ENCODE results near the gene DISC1.

The DISC1 gene

DNA sequence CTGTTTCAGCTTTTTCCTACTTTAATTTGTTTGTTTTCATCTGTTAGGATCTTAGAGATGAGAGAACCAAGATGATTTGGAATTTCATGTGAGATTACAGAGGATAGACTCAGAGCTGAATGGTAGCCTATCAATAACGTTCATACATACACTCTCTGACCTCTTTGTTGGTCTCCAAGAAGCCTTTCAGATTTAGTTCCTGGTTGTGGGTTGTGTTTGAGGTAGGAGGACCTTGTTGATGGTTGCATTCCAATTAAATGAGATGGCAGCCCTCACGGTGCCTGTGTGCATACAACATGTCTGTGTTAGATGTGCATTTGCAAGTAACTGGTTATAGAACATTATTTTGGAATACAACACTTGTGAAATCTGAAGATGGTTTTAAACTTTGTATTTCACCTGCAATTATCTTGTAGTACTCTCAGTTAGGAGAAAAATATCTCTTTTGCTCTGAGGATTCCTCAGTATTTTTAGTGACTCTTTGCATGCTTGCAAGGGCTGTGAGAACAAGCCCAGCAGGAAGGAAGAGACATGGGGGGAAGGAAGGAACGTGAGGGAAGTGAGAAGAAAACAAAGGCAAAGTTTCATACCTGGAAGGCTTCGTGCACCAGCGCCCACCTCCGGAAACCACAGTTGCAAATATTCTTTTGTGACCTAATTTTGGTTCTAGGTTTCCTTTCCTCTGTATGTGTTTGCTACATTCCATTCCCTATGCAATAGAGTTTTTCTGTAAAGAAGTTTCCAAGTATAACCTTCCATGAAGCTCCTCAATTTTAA is 291.8 kb downstream of the DISC1 start:
- H3K4me3 ChIP-seq (ENCODE audit: low read depth, low read length): no peak overlapping the region
- DNase-seq (ENCODE audit: low read depth): peak; percentile 41
- TF ChIP-seq, protein P1, sequence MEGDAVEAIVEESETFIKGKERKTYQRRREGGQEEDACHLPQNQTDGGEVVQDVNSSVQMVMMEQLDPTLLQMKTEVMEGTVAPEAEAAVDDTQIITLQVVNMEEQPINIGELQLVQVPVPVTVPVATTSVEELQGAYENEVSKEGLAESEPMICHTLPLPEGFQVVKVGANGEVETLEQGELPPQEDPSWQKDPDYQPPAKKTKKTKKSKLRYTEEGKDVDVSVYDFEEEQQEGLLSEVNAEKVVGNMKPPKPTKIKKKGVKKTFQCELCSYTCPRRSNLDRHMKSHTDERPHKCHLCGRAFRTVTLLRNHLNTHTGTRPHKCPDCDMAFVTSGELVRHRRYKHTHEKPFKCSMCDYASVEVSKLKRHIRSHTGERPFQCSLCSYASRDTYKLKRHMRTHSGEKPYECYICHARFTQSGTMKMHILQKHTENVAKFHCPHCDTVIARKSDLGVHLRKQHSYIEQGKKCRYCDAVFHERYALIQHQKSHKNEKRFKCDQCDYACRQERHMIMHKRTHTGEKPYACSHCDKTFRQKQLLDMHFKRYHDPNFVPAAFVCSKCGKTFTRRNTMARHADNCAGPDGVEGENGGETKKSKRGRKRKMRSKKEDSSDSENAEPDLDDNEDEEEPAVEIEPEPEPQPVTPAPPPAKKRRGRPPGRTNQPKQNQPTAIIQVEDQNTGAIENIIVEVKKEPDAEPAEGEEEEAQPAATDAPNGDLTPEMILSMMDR (IDR thresholded peaks at IDR 0.05; ENCODE audit: insufficient read depth, low read depth, low read length, missing control alignments): no peak

DNA sequence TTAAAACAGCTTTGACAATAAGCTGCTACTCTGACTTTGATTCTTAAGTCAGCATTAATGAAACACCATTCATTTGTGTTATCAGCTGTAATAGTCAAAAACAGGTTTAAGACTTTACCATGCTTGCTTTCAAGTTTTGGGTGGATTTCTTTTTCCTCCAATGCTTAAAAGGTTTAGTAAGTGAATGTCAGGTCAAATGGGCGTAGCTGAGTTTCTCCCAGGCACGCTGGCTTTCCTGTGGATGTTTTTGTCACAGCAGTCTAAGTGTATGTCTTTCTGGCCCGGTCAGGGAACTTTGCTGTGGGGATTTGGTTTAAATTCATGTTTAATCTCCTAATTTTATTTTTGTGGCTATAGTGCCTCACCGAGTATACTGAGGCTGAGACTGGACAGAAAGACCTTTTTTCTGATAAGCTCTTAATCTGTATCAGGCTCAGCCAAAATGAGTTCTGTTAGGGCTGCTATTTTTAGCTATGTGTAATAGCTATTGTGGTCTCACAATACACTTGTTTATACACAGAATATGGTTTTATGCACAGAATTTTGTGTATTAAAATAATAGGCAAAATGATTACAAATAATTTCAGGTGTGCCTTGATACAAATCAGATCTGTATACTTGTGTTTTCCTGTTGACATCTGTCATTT is 292.8 kb downstream of the DISC1 start:
- no peak overlapping the region for H3K4me3 ChIP-seq (ENCODE audit: low read depth, low read length)
- no peak for DNase-seq (ENCODE audit: low read depth)
- TF ChIP-seq, protein P1 (IDR thresholded peaks at IDR 0.05; ENCODE audit: insufficient read depth, low read depth, low read length, missing control alignments): no peak

GRCh38 chr1:231919886-231920285 is 293.3 kb downstream of the DISC1 start:
- TF ChIP-seq, protein P1 (IDR thresholded peaks at IDR 0.05; ENCODE audit: insufficient read depth, low read depth, low read length, missing control alignments): no peak
- no peak overlapping the region for H3K4me3 ChIP-seq (ENCODE audit: low read depth, low read length)
- peak; percentile 43 for DNase-seq (ENCODE audit: low read depth)

- TF ChIP-seq, protein P1 (IDR thresholded peaks at IDR 0.05; ENCODE audit: insufficient read depth, low read depth, low read length, missing control alignments): no peak
- DNase-seq (ENCODE audit: low read depth): no peak
Observed at GRCh38 chr1:231921646-231922345, 295.2 kb downstream of the DISC1 start.

DNA sequence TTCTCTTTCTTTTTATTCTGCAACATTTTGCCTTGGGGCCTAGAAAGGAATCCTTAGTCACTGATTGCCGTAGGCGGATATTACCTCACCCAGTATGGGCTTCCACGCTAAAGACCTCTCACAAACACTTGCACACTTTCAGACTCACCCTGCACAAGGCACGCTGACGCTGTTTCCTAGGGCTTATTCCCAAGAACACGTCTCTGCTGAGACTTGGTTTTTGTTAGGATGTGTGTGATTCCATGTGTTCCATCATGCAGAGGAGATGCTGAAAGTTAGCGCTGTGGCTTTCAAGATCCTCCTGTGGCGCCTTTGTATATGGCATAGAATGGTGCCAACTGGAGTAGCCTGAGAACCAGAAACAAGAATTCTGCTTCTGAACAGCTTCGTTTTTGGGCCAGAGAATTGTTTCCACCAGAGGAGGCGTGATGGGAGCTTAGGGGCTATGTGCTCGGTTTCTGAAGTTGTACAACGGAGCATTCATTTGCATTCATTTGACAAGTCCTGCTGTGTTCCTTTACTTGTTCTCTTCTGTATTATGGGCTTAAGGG is 297.0 kb downstream of the DISC1 start:
- TF ChIP-seq, protein P1 (IDR thresholded peaks at IDR 0.05; ENCODE audit: insufficient read depth, low read depth, low read length, missing control alignments): no peak
- no peak for DNase-seq (ENCODE audit: low read depth)

More at GRCh38 chr1:231921646-231922345, 295.2 kb downstream of the DISC1 start:
- H3K4me3 ChIP-seq (ENCODE audit: low read depth, low read length): no peak overlapping the region

GRCh38 chr1:231924180-231924579 is 297.6 kb downstream of the DISC1 start:
- H3K4me3 ChIP-seq (ENCODE audit: low read depth, low read length): no peak overlapping the region
- no peak for DNase-seq (ENCODE audit: low read depth)

More for the DNA sequence above, 297.0 kb downstream of the DISC1 start:
- no peak overlapping the region for H3K4me3 ChIP-seq (ENCODE audit: low read depth, low read length)

More at GRCh38 chr1:231924180-231924579, 297.6 kb downstream of the DISC1 start:
- TF ChIP-seq, protein P1 (IDR thresholded peaks at IDR 0.05; ENCODE audit: insufficient read depth, low read depth, low read length, missing control alignments): no peak
